ENCODE results near the gene CYSTM1. TPM values are rescaled to one million over a fixed set of nuclear protein-coding genes. Genes with fewer than 3 reads are reported as not detected.

The CYSTM1 gene
- total RNA-seq, 1 donor from 2014 or later, result 11.4 TPM

- H3K4me3 Mint-ChIP-seq, result no peak overlapping the region
- peaks cover 2% of the 10 kb centered on the region for H3K27me3 Mint-ChIP-seq (ENCODE audit: low read depth)
- DNase-seq (ENCODE audit: low spot score in 2 of 2, unreplicated experiment in 2 of 2), result no peak
- H3K9me3 Mint-ChIP-seq, result no peaks in the 10 kb centered on the region
- H3K27ac Mint-ChIP-seq, result no peak overlapping the region
- no peak for TF ChIP-seq CTCF (IDR thresholded peaks at IDR 0.05; ENCODE audit: unreplicated experiment)
- H3K4me1 Mint-ChIP-seq, result peaks cover 2% of the 10 kb centered on the region
- H3K36me3 Mint-ChIP-seq, result no peaks in the 10 kb centered on the region
Measured at GRCh38 chr5:140235791-140236551, 61.0 kb downstream of the CYSTM1 start.

GRCh38 chr5:140236891-140237598 lies 62.1 kb downstream of the CYSTM1 start:
- DNase-seq (ENCODE audit: low spot score in 2 of 2, unreplicated experiment in 2 of 2), result no peak
- peaks cover 13% of the 10 kb centered on the region for H3K4me1 Mint-ChIP-seq
- peaks cover 2% of the 10 kb centered on the region for H3K27me3 Mint-ChIP-seq (ENCODE audit: low read depth)
- no peak for TF ChIP-seq CTCF (IDR thresholded peaks at IDR 0.05; ENCODE audit: unreplicated experiment)
- H3K9me3 Mint-ChIP-seq, result no peaks in the 10 kb centered on the region
- no peak overlapping the region for H3K27ac Mint-ChIP-seq
- no peaks in the 10 kb centered on the region for H3K36me3 Mint-ChIP-seq
- no peak overlapping the region for H3K4me3 Mint-ChIP-seq

GRCh38 chr5:140238756-140239155 lies 63.8 kb downstream of the CYSTM1 start:
- no peak for TF ChIP-seq CTCF (IDR thresholded peaks at IDR 0.05; ENCODE audit: unreplicated experiment)
- Mint-ChIP-seq H3K27me3 (ENCODE audit: low read depth) (no peaks in the 10 kb centered on the region), H3K9me3 (no peaks in the 10 kb centered on the region), H3K36me3 (no peaks in the 10 kb centered on the region), H3K27ac (no peak overlapping the region), H3K4me1 (peaks cover 14% of the 10 kb centered on the region), H3K4me3 (no peak overlapping the region)
- no peak for DNase-seq (ENCODE audit: low spot score in 2 of 2, unreplicated experiment in 2 of 2)

- no peak overlapping the region for H3K4me3 Mint-ChIP-seq
- no peaks in the 10 kb centered on the region for H3K36me3 Mint-ChIP-seq
- H3K27ac Mint-ChIP-seq, result no peak overlapping the region
- TF ChIP-seq CTCF (IDR thresholded peaks at IDR 0.05; ENCODE audit: unreplicated experiment), result no peak
- H3K9me3 Mint-ChIP-seq, result no peaks in the 10 kb centered on the region
- DNase-seq (ENCODE audit: low spot score in 2 of 2, unreplicated experiment in 2 of 2), result no peak
- peaks cover 15% of the 10 kb centered on the region for H3K4me1 Mint-ChIP-seq
- no peaks in the 10 kb centered on the region for H3K27me3 Mint-ChIP-seq (ENCODE audit: low read depth)
Measured at GRCh38 chr5:140239461-140239860, 64.5 kb downstream of the CYSTM1 start.

- no peaks in the 10 kb centered on the region for H3K27me3 Mint-ChIP-seq (ENCODE audit: low read depth)
- no peak overlapping the region for H3K4me3 Mint-ChIP-seq
- H3K9me3 Mint-ChIP-seq, result no peaks in the 10 kb centered on the region
- peaks cover 20% of the 10 kb centered on the region for H3K4me1 Mint-ChIP-seq
- peak; percentile 52 to 69 for DNase-seq (ENCODE audit: low spot score in 2 of 2, unreplicated experiment in 2 of 2)
- H3K27ac Mint-ChIP-seq, result peak overlapping the region; percentile 59
- peak; percentile 60 for TF ChIP-seq CTCF (IDR thresholded peaks at IDR 0.05; ENCODE audit: unreplicated experiment)
- peaks cover 1% of the 10 kb centered on the region for H3K36me3 Mint-ChIP-seq
Measured at GRCh38 chr5:140239939-140240700, 65.1 kb downstream of the CYSTM1 start.

Data from mesothelial cell of epicardium (in vitro differentiated cells).